WERI-Rb-1 (cell line): ENCODE results near the gene CHMP5.

Experiments
- DNase-seq: peaks from one replicate; pipeline ENCODE4 v3.0.0-alpha.2; 2020
- H3K27ac ChIP-seq: fragments of 250-450 bp; sonication (Bioruptor Pico); 2 replicates; pipeline ENCODE4 v1.5.1; 2020; ENCODE audit warnings: mild to moderate bottlenecking, moderate library complexity
- H3K27me3 ChIP-seq: fragments of 250-450 bp; sonication (Bioruptor Pico); 2 replicates; pipeline ENCODE4 v1.5.1; 2021; ENCODE audit warnings: mild to moderate bottlenecking, low read depth, moderate library complexity; ENCODE audit not compliant: insufficient read depth, severe bottlenecking
- H3K36me3 ChIP-seq: fragments of 250-450 bp; sonication (Bioruptor Pico); 2 replicates; pipeline ENCODE4 v1.5.1; 2020; ENCODE audit warnings: mild to moderate bottlenecking, moderate library complexity
- H3K4me3 ChIP-seq: 2 replicates; pipeline ENCODE4 v1.5.1; 2011; ENCODE audit warnings: low read depth, mild to moderate bottlenecking, control low read depth, low read length
- H3K9me3 ChIP-seq: fragments of 250-450 bp; sonication (Bioruptor Pico); 2 replicates; pipeline ENCODE4 v1.5.1; 2021; ENCODE audit warnings: mild to moderate bottlenecking, moderate library complexity; ENCODE audit not compliant: severe bottlenecking
- TF ChIP-seq, protein P1 (sequence below): IDR thresholded peaks from 2 replicates; pipeline ENCODE4 v1.5.1; 2011; ENCODE audit warnings: low read depth, mild to moderate bottlenecking, control low read depth, inconsistent platforms, low read length

Gene CHMP5

GRCh38 chr9:33245341-33245740, 19.5 kb upstream of the CHMP5 start:
- Histone ChIP-seq H3K27ac (no peak overlapping the region), H3K4me3 (no peak overlapping the region), H3K36me3 (peaks cover 12% of the 10 kb centered on the region), H3K27me3 (no peaks in the 10 kb centered on the region), H3K9me3 (no peaks in the 10 kb centered on the region)
- no peak for DNase-seq
- TF ChIP-seq, protein P1, sequence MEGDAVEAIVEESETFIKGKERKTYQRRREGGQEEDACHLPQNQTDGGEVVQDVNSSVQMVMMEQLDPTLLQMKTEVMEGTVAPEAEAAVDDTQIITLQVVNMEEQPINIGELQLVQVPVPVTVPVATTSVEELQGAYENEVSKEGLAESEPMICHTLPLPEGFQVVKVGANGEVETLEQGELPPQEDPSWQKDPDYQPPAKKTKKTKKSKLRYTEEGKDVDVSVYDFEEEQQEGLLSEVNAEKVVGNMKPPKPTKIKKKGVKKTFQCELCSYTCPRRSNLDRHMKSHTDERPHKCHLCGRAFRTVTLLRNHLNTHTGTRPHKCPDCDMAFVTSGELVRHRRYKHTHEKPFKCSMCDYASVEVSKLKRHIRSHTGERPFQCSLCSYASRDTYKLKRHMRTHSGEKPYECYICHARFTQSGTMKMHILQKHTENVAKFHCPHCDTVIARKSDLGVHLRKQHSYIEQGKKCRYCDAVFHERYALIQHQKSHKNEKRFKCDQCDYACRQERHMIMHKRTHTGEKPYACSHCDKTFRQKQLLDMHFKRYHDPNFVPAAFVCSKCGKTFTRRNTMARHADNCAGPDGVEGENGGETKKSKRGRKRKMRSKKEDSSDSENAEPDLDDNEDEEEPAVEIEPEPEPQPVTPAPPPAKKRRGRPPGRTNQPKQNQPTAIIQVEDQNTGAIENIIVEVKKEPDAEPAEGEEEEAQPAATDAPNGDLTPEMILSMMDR = no peak

DNA sequence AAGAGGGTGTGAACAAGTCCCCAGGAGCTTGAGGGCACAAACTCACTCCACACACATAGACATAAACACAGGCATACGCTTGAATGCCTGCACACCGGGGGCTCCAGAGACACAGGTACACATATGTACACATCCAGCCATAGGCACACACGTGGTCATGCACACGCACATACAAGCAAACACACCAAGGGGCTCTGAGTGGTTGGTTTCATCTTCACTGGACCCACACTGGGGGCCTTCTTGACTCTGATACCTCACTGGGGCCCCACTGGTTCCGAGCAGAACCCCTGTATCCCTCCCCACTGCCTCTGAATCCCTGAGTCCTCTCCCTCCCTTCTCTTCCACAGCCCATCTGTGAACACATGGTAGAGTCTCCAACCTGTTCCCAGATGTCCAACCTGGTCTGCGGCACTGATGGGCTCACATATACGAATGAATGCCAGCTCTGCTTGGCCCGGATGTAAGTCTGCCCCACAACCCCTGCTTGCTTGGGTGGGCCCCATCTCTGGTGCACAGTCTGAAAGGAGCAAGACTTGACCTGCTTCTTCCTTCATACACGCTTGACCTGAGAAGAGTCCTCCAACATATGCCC, 18.5 kb upstream of the CHMP5 start:
- Histone ChIP-seq H3K27me3 (no peaks in the 10 kb centered on the region), H3K4me3 (no peak overlapping the region), H3K9me3 (no peaks in the 10 kb centered on the region), H3K36me3 (peaks cover 12% of the 10 kb centered on the region), H3K27ac (no peak overlapping the region)
- DNase-seq = no peak
- TF ChIP-seq, protein P1 = no peak

DNA sequence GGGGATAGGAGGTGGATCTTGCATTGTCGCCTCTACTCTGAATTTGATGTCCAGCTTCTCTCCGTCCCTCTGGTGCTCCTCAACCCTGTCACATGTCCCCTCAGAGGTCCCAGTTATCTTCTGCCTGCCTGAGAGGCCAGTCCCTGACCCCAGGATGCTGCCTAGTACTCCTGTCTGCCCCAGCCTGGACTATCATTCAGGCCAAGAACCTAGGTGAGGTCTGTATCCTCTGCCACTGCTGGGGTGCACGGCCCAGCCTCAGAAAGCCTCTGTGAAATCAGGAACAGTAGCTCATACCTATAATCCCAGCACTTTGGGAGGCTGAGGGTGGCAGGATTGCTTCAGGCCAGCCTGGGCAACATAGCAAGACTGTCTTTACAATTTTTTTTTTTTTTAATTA, 16.2 kb upstream of the CHMP5 start:
- no peaks in the 10 kb centered on the region for H3K9me3 ChIP-seq
- no peak for DNase-seq
- no peaks in the 10 kb centered on the region for H3K27me3 ChIP-seq
- TF ChIP-seq, protein P1 = no peak
- H3K36me3 ChIP-seq = peaks cover 27% of the 10 kb centered on the region
- no peak overlapping the region for H3K4me3 ChIP-seq
- H3K27ac ChIP-seq = no peak overlapping the region

GRCh38 chr9:33249087-33249658, 15.7 kb upstream of the CHMP5 start:
- Histone ChIP-seq H3K4me3 (no peak overlapping the region), H3K36me3 (peaks cover 27% of the 10 kb centered on the region), H3K9me3 (no peaks in the 10 kb centered on the region), H3K27me3 (no peaks in the 10 kb centered on the region), H3K27ac (no peak overlapping the region)
- TF ChIP-seq, protein P1 = no peak
- DNase-seq = no peak

DNA sequence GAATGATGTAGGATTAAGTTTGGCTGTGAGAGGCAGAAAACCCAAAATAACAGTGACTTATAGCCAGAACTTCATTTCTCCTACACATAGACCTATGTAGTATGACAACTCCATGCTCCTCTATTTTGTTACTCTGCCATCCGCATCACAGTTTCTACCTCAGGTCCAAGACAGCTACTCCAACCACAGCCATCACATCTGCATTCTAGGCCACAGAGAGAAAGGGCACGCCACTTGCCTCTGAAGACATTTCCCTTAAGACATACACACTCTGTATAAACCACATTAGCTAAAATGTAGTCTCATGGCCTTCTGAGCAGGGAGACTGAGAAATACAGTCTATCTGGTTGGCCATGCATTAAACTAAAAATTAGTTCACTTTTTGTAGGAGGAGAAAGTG, 14.9 kb upstream of the CHMP5 start:
- Histone ChIP-seq H3K36me3 (peaks cover 33% of the 10 kb centered on the region), H3K27me3 (no peaks in the 10 kb centered on the region), H3K27ac (no peak overlapping the region), H3K9me3 (no peaks in the 10 kb centered on the region), H3K4me3 (no peak overlapping the region)
- TF ChIP-seq, protein P1 = no peak
- DNase-seq = no peak
